GM21526 (cell line): Measurements from ENCODE around the gene ALPP.

Source experiments
- ATAC-seq: cut with Tn5 transposase; IDR thresholded peaks from one replicate; pipeline ENCODE4 v1.9.1; 2021; ENCODE audit warnings: moderate library complexity; ENCODE audit not compliant: unreplicated experiment, low FRiP score

ALPP gene

DNA sequence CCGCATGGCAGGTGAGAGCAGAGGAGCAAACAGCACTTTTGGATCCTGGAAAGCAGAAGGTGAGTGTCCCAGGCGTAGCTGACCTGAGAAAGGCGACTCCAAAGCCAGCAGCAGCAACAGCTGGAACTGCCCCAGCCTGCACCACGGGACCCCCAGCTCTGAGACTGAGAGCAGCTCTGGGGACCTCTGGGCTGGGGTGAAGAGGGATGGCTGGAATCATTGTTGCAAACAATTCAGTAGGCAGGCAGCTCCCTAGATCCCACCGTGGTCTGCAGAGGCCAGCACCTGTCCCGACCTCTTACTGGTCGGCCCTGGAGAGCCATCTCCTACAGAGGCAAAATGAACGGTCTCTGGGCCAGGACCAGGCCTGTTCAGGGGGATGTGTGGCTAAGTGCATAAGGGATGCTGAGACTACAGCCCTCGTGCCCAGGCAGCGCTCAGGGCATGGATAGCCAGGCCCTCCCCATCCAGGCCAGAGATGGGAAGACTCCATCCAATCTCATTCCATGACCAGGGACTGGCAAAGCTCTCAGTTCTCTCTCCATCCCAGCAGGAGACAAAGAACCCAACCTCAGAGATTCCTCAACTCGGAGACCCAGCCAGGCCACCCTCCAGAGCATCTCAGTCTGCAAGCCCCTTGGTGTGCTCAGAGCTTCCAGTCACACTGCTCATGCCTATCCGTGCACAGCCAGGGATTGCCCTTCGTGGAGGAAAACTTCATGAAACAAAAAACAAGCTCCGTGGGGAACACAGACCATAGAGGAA, 38.2 kb upstream of the ALPP start:
- no peak for ATAC-seq

DNA sequence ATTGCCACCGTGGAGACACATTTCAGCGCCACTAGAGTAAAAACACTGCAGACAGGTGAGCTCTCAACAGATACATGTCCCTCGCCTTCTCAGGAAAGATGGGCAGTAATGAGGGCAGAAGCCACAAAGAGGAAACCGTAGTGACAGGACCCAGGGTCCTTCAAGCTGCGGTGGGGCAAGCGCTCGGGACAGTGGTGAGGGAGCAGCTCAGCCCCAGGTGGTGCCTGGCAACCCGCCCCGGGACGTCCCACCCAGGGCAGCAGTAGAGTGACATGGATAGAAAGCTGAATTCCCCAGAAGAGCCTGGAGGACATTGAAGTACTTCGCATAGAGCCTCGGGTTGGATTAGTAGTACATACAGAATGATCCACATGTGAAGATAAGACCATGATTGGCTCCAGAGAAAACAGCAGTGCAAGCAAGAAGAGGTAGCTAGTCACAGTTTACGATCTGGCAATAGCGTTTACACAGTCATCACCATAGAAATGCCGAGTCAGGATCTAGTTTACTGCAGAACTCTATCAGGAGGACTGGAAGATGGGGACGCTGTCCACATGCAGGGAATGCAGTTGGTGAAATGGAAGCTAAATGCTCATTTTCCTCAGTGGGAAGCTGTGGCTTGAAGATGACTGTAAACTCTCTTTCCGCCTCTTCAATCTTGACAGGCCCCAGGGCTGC, 37.4 kb upstream of the ALPP start:
- ATAC-seq: no peak

DNA sequence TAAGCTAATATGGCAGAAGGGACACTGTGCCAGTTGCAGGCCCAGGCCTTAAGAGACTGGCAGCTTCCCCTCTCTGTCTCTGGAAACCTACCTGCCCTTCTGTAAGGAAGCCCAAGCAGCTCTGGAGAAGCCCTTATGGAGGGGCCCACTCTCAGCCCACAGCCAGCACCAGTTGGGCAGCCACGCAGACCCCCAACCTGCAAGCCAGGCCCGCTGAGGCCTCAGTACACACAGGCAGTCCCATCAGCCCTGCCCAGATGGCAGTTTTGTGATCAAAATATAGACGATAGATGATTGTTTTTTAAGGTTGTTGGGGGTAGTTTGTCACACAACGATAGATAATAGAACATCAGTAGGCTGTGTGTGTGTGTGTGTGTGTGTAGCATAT, 36.8 kb upstream of the ALPP start:
- ATAC-seq: no peak

DNA sequence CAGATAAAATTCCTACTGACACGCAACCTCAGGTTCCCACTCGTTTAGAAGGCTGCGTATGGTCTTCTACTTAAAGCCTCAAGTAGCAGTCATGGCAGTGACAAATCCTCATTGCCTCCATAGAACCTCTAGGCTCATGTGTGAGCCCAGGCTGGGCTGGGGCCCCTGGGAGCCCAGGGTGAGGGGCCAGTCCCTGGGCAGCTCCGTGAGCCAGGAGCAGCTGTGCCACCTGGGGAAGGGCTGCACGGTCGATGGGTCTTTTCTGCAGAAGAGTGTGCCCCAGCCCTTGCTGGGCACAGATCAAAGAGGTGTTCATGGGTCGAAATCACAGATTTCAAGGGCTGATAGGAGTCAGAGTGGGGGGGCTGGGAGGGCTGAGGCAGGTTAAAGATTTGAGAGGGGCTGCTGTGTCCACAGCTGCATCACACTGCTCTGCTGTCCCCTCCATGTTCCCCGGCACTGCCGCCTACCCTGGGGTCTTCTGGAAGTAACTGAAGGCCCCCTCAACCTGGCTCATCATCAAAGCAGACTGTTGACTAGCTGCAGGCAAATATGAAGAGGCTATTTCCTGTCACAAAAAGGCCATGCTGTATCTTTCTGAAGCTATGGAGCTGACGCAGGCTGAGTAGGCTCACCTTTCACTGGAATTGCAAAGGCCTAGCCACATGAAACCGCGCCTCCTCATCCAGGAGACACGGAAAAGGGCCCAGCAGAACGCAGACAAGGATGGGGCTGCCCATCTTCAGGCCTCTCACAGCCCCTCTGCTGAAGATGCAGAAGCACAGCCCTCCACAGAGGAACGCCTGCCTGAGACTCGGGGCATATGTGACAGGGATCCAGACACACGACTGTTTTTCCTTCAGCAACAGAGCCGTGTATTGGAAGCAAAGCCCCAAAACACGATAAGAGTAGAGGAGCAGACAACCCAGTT, 35.7 kb upstream of the ALPP start:
- ATAC-seq: no peak

DNA sequence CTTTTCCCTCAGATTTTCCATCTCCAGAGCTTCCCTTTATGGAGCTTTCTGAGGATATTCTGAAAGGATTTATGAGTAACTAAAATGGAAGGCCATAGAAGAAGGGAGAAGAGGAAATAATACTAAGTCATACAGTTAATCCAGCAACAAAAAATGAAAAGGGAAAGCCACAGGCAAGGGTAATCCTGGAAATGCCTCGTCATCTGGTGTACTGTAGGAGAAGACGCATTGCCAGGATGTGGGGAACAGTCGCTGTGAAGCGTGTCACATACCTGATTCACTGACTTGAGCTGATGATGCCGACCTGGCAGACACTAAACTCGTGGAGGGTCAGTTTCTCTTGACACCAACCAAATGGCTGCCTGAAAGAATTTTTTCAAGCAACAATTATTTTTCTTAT, 34.7 kb upstream of the ALPP start:
- ATAC-seq: no peak

DNA sequence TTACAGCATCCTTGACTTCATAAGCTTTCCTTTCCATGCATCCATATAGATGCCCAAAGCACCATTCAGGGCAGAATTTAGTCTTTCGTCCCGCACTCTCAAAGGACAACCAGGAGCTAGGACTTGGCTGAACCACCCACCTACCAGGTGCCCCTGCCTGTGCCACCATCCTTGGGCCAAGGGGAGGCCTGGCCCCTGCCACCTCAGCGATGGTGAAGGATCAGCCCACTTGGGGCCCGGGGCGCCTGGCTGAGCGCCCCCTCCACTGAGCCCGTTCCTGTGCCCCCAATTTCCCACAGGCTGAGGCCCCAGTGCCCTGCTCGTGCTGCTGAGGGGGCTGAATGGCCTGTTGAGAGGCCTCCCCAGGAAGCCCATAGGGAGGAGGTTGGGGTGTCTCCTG, 33.3 kb upstream of the ALPP start:
- no peak for ATAC-seq

DNA sequence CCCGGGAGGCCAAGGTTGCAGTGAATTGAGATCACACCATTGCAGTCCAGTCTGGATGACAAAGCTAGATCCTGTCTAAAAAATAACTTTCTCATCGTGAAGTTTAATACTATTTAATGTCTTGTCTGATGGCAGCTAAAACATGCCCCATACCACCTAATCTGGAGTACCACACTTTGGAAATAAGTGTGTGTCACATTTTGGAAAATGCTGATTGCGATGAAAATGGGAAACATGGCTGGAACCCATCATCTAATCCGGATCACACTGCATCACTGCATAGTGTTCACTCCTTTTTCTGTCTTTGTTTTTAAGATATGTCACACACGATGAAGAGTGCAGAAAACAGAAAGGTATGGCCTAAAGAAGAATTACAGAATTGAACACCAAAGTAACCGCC, 31.2 kb upstream of the ALPP start:
- no peak for ATAC-seq

DNA sequence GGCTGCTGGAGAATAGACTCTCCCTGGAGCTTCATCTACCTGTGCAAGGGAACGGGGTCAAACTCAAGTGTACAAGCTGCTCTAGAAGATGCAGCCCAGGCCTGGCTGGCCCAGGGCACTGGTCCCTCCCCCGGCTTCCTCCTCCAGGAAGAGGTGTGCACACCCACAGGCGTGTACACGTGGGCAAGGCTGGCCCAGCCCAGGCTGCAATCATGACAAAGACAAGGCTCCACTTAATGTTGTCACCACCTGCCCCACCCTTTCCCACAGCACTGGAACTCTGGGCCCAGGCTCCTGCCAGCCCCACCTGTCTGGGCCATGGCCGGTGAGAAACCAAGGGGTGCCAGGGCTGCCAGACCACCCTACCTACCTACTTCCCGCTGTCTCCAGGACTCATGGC, 29.6 kb upstream of the ALPP start:
- ATAC-seq: no peak

DNA sequence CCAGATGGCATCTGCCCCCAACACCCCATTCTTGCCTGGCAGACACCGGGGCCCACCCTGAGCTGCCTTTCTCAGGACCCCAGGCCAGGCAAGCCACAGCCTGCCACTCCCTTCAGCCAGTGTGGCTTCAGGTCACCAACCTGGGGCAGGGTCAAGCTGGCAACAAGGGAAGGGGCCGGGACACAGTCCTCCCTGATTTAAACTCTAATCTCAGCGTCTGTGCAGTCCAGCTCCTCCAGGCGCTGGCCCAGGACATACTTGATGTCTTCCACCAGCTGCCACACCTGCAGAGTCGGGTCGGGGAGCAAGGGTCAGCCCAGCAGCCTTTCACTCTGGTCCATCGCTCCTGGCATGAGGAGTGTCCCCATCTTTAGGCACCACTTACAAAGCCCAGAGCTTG, 29.0 kb upstream of the ALPP start:
- no peak for ATAC-seq

DNA sequence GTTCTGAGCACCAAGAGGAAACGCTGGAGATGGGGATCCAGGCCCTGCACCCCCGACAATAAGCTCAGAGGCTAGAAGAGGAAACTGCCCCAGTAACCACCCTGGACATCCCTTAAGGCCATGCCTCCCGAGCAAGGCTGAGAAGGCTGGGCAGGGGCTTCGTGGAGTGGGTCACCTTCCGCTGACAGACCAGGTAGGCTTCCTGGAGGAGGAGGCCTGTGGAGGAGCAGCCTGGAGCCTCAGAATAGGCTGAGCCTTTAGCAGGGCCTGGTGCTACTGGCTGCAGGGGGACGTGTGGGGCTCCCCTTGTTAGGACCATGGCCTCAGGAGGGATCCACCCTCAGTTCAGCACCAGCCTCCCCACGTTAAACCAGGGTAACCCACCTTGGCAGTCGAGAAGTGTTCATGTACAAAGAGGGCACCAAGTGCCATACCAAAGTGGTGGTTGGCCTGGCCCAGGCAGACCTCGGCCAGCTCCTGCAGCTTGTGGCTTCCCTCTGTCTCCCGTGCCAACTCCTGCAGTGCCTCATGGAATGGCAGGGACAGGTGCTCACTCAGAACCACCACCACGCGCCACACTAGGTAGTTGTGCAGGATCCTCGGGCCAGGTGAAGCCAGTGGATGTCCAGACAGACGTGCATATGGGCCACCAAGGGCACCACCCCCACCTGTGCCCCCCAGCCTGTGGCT, 28.5 kb upstream of the ALPP start:
- ATAC-seq: no peak

DNA sequence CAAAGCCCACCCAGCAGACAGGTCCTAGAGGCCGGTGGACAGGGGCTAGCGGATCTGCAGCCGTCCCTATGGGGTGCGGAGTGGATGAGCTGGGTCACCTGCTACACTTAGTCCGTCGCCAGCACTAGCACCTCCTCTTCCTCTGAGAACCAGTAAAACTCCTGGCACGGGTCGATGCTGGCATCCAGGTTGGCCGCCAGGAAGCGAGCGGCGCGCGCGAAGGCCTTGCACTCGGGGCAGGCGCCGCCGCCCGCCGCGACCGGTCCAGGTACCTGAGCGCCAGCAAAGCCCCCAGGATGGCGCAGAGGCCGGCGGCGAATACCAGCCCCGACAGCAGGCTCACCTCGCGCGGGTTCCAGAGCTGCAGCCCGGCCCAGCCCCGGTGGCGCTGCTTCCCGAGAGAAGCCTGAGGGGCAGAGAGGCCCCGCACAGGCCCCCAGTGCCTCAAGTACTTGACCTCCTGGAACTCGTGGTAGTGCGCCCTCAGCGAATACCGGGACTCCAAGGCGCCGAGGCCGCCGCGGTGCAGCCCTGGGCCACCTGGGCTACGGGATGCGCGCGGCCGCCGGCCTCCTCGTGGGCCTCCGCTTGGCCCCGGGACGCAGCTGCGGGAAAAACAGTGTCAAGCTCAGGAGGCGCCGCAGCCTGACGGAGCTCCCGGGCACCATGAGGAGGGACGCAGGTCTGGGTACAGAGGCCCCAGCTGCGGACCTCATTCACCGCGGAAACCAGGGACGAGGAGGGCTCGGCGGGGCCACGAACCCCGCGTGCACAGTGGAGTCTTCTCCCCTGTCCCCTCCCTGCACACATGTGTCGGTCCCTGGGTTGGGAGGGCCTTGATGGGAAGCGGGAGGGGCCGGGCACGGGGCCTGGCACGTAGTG, 27.5 kb upstream of the ALPP start:
- ATAC-seq: no peak

DNA sequence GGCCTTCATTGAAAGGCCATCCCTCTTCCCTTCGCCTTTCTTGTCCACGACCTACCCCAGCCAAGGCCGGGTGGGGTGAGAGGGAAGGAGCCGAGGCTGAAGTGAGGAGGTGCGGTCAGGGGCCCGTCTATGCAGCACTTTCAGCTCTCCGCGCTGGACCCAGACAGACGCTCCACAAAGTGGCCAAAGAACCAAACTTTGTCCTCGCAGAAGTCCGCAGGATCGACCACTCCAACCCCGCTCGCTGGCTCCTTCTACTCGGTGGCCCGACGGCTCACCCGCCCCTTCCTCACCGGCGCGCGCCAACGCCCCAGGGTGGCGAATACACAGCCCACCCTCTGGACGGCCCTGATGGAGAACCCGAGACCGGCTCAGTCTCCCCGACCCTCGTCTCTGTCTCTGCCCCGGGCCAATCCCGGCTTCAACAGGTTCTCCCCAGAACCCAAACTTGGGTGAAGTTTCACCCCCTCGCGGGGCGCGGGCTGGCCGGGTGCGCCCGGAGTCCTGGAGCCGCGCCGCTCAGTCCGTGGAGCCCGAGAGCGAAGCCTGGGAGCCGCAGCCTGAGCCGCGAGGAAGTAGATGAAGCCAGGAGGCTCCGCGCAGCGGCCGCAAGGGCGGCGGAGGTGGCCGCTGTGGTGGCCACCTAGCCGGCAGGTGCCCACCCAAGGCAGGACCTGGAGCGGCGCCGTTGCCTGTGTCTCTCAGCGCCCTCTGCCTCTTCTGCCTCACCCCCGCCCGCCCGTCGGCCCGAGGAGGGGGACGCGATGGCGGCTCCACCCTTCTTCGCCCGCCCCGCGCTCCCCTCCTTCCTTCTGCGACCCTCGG, 26.7 kb upstream of the ALPP start:
- ATAC-seq: no peak

DNA sequence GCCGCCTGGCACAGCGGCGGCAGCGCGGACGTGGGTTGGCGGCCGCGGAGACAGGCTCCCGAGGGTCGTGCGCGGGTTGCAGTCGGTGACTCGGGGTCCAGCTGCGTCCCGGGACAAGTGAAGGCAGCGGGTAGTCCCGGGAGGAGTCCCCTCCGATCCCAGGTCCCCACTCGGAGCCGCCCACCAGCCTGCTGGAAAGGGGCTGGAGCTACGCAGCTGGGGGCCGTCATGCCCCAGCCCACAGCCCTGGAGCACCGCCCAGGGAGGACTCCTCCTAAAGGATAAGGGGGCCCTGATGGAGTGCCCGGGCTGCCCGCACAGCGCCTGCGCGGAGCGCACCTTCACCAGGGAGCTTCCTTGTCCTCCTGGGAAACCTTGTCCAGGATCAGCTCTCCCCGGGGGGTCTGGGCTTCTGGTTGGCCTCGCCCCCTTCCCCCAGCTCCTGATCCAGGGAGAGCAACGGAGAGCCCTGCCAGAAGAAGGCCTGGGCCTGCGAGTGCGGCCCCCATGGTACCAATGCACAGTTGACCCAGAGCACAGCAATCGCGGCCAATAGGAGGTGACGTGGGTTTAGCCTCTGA, 25.9 kb upstream of the ALPP start:
- no peak for ATAC-seq

DNA sequence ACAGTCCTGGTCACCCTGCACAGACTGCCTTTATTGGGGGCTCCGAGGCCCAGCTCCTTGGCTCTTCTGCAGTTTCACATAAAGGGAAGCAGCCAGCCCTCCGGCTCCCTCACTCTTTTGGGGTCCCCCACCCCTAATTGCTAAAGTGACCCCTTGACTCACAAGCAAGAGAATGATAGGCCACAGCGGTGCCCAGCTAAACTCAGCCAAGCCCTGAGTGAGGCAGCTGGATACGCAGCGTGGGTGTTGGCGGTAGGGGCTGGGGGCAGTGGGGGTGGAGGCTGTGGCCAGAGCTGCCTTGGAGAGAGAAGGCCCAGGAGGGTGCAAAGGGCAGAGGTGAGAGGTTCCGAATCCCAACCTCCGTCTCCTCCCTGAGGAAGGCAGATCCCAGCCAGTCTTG, 25.5 kb upstream of the ALPP start:
- no peak for ATAC-seq

DNA sequence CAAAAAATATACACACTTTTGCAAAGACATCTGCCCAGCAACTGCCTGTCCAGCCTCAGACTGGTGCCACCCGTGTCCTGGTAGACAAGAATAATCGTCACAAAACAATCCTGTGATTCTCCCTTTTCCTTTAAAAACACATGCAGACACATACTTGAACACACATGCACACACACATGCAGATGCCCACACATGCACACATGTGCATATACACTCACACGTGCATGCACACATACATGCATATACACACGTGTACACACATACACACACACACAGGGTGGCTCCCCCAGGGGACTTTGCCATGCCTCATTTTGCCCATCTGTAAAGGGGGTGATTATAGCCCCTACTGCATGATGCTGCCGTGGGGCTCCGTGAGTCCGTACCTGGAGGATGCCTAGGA, 24.9 kb upstream of the ALPP start:
- ATAC-seq: no peak

DNA sequence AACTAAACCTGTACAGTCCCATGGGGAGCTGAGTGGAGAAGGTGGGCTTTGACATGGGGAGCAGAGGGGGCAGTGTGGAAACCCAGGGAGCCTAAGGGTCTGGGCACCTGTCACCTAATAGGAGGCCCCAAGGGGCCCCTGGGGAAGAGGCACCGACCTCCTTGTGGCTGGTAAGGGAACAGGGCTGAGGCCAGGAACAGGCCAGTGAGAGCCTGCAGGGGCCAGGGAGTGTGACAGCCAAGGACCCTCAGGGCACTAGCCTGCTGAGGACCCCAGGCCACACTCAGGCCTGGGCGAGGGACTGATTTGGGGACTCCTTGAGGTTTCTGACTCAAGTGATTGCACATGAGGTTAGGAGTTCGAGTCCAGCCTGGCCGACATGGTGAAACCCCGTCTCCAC, 24.5 kb upstream of the ALPP start:
- ATAC-seq: no peak

DNA sequence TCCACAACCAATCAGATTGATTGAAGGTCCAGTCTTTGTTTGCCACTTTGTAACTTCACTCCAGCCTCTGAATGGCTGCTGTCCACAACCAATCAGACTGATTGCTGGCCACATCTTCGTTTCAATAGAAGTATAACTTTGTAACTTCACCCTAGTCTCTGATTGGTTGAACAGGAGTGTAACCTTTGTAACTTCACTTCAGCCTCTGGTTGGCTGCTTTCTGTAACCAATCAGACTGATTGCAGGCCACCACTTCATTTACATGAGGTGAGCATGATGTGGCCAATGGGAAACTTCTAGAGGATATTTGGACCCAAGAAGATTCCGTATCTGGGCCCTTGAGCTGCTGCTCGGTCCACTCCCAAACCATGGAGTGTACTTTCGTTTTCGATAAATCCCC, 16.9 kb upstream of the ALPP start:
- ATAC-seq: no peak

DNA sequence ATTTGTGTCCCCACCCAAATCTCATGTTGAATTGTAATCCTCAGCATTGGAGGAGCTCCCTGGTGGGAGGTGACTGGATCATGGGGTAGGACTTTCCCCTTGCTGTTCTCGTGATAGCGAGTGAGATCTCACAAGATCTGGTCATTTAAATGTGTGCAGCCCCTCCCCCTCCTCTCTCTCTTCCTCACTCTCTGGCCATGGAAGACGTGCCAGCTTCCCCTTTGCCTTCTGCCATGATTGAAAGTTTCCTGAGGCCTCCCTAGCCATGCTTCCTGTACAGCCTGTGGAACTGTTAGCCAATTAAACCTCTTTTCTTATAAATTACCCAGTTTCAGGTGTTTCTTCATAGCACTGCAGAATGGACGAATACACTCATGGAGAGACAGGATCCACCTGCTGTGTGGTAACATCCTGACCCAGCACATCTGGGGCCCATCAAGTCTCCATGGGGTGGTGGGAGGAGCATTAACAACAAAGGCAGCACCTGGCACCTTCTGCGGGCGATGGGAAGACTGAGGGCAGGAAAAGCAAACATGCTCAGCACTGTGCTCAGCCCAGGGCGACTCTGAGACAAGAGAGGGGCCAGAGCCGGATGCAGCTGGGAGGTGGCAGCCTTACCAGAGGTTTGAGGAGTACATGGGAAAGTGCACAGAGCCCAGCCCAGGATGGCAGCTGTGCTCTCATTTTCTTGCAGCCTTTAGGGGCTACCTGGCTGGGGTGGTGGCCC, 16.2 kb upstream of the ALPP start:
- no peak for ATAC-seq
